ENCODE results near the gene ABTB1.

DNA sequence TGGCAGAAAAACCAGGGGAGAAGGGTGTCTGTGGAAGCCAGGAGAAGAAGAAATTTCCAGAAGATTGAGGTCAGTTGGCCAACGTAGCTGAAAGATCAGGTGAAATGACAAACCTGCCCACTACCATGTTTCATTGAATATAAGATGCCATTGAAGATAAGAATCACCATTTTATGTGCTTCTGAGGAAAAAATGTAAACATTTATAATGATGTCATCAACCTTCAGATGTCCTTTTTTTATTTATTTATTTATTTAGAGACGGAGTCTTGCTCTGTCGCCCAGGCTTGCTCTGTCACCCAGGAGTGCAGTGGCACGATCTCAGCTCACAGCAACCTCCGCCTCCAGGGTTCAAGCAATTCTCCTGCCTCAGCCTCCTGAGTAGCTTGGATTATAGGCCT is 48.7 kb upstream of the ABTB1 start:
- TF ChIP-seq, protein P1, sequence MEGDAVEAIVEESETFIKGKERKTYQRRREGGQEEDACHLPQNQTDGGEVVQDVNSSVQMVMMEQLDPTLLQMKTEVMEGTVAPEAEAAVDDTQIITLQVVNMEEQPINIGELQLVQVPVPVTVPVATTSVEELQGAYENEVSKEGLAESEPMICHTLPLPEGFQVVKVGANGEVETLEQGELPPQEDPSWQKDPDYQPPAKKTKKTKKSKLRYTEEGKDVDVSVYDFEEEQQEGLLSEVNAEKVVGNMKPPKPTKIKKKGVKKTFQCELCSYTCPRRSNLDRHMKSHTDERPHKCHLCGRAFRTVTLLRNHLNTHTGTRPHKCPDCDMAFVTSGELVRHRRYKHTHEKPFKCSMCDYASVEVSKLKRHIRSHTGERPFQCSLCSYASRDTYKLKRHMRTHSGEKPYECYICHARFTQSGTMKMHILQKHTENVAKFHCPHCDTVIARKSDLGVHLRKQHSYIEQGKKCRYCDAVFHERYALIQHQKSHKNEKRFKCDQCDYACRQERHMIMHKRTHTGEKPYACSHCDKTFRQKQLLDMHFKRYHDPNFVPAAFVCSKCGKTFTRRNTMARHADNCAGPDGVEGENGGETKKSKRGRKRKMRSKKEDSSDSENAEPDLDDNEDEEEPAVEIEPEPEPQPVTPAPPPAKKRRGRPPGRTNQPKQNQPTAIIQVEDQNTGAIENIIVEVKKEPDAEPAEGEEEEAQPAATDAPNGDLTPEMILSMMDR (conservative IDR thresholded peaks at IDR 0.05; ENCODE audit: low read depth, low read length): no peak
- TF ChIP-seq EZH2 (IDR thresholded peaks at IDR 0.05; ENCODE audit: low read length, unreplicated experiment): no peak
- TF ChIP-seq EZH2phosphoT487 (IDR thresholded peaks at IDR 0.05; ENCODE audit: borderline replicate concordance, low read length): no peak
